SK-N-SH treated with all-trans-retinoic acid at 6 μM for 48 hours (cell line): Measurements from ENCODE around the gene CLTRN.

ENCODE experiments used
- ATAC-seq: fragments of 200-7000 bp; cut with Tn5 transposase; 3 replicates; pipeline ENCODE4 v1.9.1; 2020; ENCODE audit warnings: mild to moderate bottlenecking, moderate library complexity
- ARNTL ChIP-seq: fragments of 450-650 bp; formaldehyde crosslinking; IDR thresholded peaks from 2 replicates; pipeline ENCODE4 v1.5.0; 2020; ENCODE audit warnings: low read depth, mild to moderate bottlenecking, moderate library complexity, borderline replicate concordance
- CREB5 ChIP-seq: fragments of 250-450 bp; sonication (Bioruptor Pico); IDR thresholded peaks from 2 replicates; pipeline ENCODE4 v1.5.1; 2020; ENCODE audit warnings: low read depth, mild to moderate bottlenecking, moderate library complexity
- CSDC2 ChIP-seq: fragments of 250-450 bp; sonication (Bioruptor Pico); IDR thresholded peaks from 2 replicates; pipeline ENCODE4 v1.5.0; 2020; ENCODE audit warnings: mild to moderate bottlenecking, moderate library complexity
- CSRNP3 ChIP-seq: fragments of 250-450 bp; sonication (Bioruptor Pico); IDR thresholded peaks from 2 replicates; pipeline ENCODE4 v1.5.1; 2021; ENCODE audit warnings: mild to moderate bottlenecking, moderate library complexity
- GLIS3 ChIP-seq: fragments of 250-450 bp; sonication (Bioruptor Pico); IDR thresholded peaks from 2 replicates; pipeline ENCODE4 v1.5.0; 2020; ENCODE audit warnings: mild to moderate bottlenecking, moderate library complexity
- ISL1 ChIP-seq: fragments of 250-450 bp; sonication (Bioruptor Pico); IDR thresholded peaks from 2 replicates; pipeline ENCODE4 v2.1.2; 2022; ENCODE audit warnings: mild to moderate bottlenecking, moderate library complexity
- OSR1 ChIP-seq: fragments of 250-450 bp; sonication (Bioruptor Pico); IDR thresholded peaks from 2 replicates; pipeline ENCODE4 v1.8.0; 2022; ENCODE audit warnings: moderate library complexity, mild to moderate bottlenecking, inconsistent platforms
- POU6F1 ChIP-seq: fragments of 250-450 bp; sonication (Bioruptor Pico); IDR thresholded peaks from 2 replicates; pipeline ENCODE4 v1.8.0; 2021; ENCODE audit warnings: low read depth, mild to moderate bottlenecking, moderate library complexity, borderline replicate concordance
- PPARA ChIP-seq: fragments of 250-450 bp; sonication (Bioruptor Pico); IDR thresholded peaks from 2 replicates; pipeline ENCODE4 v1.5.0; 2020; ENCODE audit warnings: mild to moderate bottlenecking, borderline replicate concordance
- RARB ChIP-seq: fragments of 250-450 bp; sonication (Bioruptor Pico); IDR thresholded peaks from 2 replicates; pipeline ENCODE4 v1.8.0; 2021; ENCODE audit warnings: mild to moderate bottlenecking, moderate library complexity
- SNAI2 ChIP-seq: fragments of 250-450 bp; sonication (Bioruptor Pico); IDR thresholded peaks from 2 replicates; pipeline ENCODE4 v1.5.0; 2020; ENCODE audit warnings: mild to moderate bottlenecking, moderate library complexity
- TCF4 ChIP-seq: fragments of 250-450 bp; sonication (Bioruptor Pico); IDR thresholded peaks from 2 replicates; pipeline ENCODE4 v1.8.0; 2021; ENCODE audit warnings: mild to moderate bottlenecking, moderate library complexity, borderline replicate concordance
- TOX ChIP-seq: fragments of 250-450 bp; sonication (Bioruptor Pico); IDR thresholded peaks from 2 replicates; pipeline ENCODE4 v1.8.0; 2021; ENCODE audit warnings: mild to moderate bottlenecking, moderate library complexity, borderline replicate concordance
- ZC3H10 ChIP-seq: fragments of 250-450 bp; sonication (Bioruptor Pico); IDR thresholded peaks from 2 replicates; pipeline ENCODE4 v1.5.1; 2021; ENCODE audit warnings: mild to moderate bottlenecking, moderate library complexity
- ZFP3 ChIP-seq: fragments of 250-450 bp; sonication (Bioruptor Pico); IDR thresholded peaks from 2 replicates; pipeline ENCODE4 v1.5.0; 2020; ENCODE audit warnings: mild to moderate bottlenecking, moderate library complexity
- ZFP30 ChIP-seq: fragments of 450-650 bp; formaldehyde crosslinking; IDR thresholded peaks from 2 replicates; pipeline ENCODE4 v1.5.0; 2022; ENCODE audit warnings: mild to moderate bottlenecking, moderate library complexity
- ZNF565 ChIP-seq: fragments of 450-650 bp; formaldehyde crosslinking; conservative IDR thresholded peaks from 2 replicates; pipeline ENCODE4 v1.5.0; 2020; ENCODE audit warnings: low read depth, mild to moderate bottlenecking, moderate library complexity
- ZNF70 ChIP-seq: fragments of 450-650 bp; formaldehyde crosslinking; IDR thresholded peaks from 2 replicates; pipeline ENCODE4 v1.5.0; 2020; ENCODE audit warnings: mild to moderate bottlenecking, moderate library complexity
- ZNF8 ChIP-seq: fragments of 450-650 bp; formaldehyde crosslinking; IDR thresholded peaks from 2 replicates; pipeline ENCODE4 v1.5.0; 2020; ENCODE audit warnings: mild to moderate bottlenecking, moderate library complexity
- TF ChIP-seq, protein P1 (sequence below): fragments of 250-450 bp; sonication (Bioruptor Pico); IDR thresholded peaks from 2 replicates; pipeline ENCODE4 v1.5.0; 2020; ENCODE audit warnings: mild to moderate bottlenecking, moderate library complexity

The CLTRN gene

DNA sequence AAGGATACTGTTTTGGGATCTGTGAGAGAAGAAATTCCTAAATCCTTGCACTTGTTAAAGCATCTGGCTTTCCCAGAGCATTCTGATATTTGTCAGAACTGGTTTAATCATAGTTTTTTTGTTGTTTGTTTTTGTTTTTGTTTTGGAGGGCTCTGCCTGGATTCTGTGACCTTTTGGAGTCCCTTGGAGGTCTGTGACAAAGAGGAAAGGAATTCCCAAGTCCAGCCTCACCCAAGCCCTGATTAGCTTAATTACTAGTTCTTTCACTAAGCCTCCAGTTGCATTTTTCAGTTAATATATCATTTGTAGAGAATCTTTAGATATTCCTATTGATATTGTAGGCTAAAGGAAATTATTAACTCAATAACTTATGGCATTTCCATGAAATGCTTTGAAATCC lies 64.6 kb downstream of the CLTRN start:
- no peak for ATAC-seq
- TF ChIP-seq TOX (CRISPR knock-in tag) (no peak), ZC3H10 (CRISPR knock-in tag) (no peak), ZFP3 (no peak), ZNF565 (CRISPR knock-in tag) (no peak), OSR1 (CRISPR knock-in tag) (no peak), GLIS3 (CRISPR knock-in tag) (no peak), TCF4 (CRISPR knock-in tag) (no peak), CREB5 (no peak)
- TF ChIP-seq, protein P1, sequence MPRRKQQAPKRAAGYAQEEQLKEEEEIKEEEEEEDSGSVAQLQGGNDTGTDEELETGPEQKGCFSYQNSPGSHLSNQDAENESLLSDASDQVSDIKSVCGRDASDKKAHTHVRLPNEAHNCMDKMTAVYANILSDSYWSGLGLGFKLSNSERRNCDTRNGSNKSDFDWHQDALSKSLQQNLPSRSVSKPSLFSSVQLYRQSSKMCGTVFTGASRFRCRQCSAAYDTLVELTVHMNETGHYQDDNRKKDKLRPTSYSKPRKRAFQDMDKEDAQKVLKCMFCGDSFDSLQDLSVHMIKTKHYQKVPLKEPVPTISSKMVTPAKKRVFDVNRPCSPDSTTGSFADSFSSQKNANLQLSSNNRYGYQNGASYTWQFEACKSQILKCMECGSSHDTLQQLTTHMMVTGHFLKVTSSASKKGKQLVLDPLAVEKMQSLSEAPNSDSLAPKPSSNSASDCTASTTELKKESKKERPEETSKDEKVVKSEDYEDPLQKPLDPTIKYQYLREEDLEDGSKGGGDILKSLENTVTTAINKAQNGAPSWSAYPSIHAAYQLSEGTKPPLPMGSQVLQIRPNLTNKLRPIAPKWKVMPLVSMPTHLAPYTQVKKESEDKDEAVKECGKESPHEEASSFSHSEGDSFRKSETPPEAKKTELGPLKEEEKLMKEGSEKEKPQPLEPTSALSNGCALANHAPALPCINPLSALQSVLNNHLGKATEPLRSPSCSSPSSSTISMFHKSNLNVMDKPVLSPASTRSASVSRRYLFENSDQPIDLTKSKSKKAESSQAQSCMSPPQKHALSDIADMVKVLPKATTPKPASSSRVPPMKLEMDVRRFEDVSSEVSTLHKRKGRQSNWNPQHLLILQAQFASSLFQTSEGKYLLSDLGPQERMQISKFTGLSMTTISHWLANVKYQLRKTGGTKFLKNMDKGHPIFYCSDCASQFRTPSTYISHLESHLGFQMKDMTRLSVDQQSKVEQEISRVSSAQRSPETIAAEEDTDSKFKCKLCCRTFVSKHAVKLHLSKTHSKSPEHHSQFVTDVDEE (CRISPR knock-in tag), result no peak

GRCh38 chrX:15599461-15599860 lies 65.1 kb downstream of the CLTRN start:
- TF ChIP-seq ZFP3, result no peak
- no peak for TF ChIP-seq RARB (CRISPR knock-in tag)
- no peak for TF ChIP-seq ISL1 (CRISPR knock-in tag)
- TF ChIP-seq OSR1 (CRISPR knock-in tag), result no peak
- no peak for TF ChIP-seq ARNTL
- TF ChIP-seq PPARA (CRISPR knock-in tag), result no peak
- no peak for TF ChIP-seq CREB5
- no peak for TF ChIP-seq SNAI2 (CRISPR knock-in tag)
- no peak for TF ChIP-seq ZNF565 (CRISPR knock-in tag)
- TF ChIP-seq POU6F1 (CRISPR knock-in tag), result no peak
- no peak for TF ChIP-seq CSDC2 (CRISPR knock-in tag)
- no peak for TF ChIP-seq GLIS3 (CRISPR knock-in tag)
- no peak for TF ChIP-seq ZNF70 (CRISPR knock-in tag)
- TF ChIP-seq TCF4 (CRISPR knock-in tag), result no peak
- no peak for TF ChIP-seq CSRNP3 (CRISPR knock-in tag)
- TF ChIP-seq ZFP30, result no peak
- TF ChIP-seq, protein P1 (CRISPR knock-in tag), result no peak
- TF ChIP-seq ZC3H10 (CRISPR knock-in tag), result no peak
- no peak for ATAC-seq

- no peak for TF ChIP-seq POU6F1 (CRISPR knock-in tag)
- TF ChIP-seq ZNF8 (CRISPR knock-in tag), result no peak
- peak; percentile 46; the same call in 1 of the 2 replicates for TF ChIP-seq ISL1 (CRISPR knock-in tag)
- TF ChIP-seq, all 23 proteins: peak for 1
- no peak for ATAC-seq
Observed at GRCh38 chrX:15598026-15598425, 66.6 kb downstream of the CLTRN start.
